Eye (tissue), 1 donor: ENCODE results near the gene PIK3C2G.
A peak's percentile ranks its signal among the peaks of the same experiment; 100 is the strongest.

ENCODE experiments used
- DNase-seq: peaks from one replicate; pipeline ENCODE4 v3.0.0-alpha.2; 2015

The PIK3C2G gene

DNA sequence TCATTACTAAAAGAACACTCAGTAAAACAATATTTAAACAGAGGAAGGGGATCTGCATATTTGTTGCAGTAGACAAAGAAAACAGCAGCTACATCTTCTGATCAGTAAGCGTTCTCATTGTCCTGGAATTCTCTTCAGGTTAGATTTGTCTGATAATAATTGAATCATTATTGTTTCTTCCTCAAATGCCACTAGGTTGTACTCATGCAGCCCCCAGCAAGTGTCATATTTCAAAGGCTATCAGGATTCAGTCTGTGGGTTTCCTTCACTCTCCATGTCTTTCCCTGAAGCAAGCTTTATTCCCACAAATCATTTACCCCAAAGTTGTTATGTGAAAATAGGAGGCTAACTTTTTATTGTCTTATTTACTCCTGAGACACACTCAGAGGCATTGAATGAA is 14.7 kb downstream of the PIK3C2G start:
- DNase-seq, result no peak

GRCh38 chr12:18277196-18277595 is 15.9 kb downstream of the PIK3C2G start:
- no peak for DNase-seq

GRCh38 chr12:18280728-18281127 is 19.4 kb downstream of the PIK3C2G start:
- DNase-seq, result no peak

DNA sequence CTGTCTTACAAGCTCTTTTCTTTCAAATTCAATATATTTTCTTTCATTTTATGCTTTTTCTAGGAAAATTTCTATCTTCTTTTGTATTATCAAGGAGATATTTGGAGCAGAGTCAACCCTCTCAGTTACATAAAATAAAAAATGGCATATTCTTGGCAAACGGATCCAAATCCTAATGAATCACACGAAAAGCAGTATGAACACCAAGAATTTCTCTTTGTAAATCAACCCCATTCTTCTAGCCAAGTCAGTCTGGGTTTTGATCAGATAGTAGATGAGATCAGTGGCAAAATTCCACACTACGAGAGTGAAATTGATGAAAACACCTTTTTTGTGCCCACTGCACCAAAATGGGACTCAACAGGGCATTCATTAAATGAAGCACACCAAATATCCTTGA is 20.6 kb downstream of the PIK3C2G start:
- DNase-seq, result no peak

- peak; percentile 35 for DNase-seq
Observed at GRCh38 chr12:18283831-18284230, 22.5 kb downstream of the PIK3C2G start.

- DNase-seq, result peak; percentile 53
Observed at GRCh38 chr12:18284386-18284785, 23.1 kb downstream of the PIK3C2G start.

- DNase-seq, result no peak
Observed at GRCh38 chr12:18285161-18285560, 23.8 kb downstream of the PIK3C2G start.

DNA sequence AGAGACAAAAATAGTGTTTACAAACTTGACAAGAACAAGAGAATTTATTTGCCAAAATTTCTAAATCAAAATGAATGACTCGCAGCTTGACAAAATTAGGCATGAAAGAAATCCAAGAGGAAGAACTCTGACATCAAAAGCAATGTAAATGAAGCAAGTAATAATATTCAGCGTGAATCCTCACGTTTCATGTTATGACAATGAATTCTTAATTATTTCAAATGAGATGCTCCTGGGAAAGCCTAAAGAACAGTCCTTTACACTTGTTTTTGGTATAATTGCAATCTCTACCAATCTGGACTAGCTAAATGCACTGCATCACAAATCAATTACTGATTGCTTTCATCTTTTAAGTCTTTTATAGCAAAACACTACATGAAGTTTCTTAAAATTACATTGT is 29.1 kb downstream of the PIK3C2G start:
- DNase-seq, result no peak

GRCh38 chr12:18294889-18295288 is 33.6 kb downstream of the PIK3C2G start:
- DNase-seq, result no peak

- no peak for DNase-seq
Observed at GRCh38 chr12:18296201-18296908, 35.0 kb downstream of the PIK3C2G start.

GRCh38 chr12:18296909-18297280 is 35.6 kb downstream of the PIK3C2G start:
- DNase-seq, result no peak

DNA sequence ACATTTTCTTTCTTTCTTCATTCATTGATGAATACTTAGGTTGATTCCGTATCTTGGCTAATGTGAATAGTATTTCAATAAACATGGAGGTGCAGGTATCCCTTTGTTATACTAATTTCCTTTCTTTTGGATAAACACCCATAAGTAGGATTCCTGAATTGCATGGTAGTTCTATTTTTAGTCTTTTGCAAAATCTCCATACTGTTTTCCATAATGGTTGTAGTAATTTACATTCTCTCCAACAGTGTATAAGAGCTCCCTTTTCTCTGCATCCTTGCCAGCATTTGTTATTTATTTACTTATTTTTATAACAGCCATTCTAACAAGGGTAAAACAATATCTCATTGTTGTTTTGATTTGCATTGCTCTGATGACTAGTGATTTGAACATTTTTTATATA is 36.6 kb downstream of the PIK3C2G start:
- DNase-seq, result no peak

GRCh38 chr12:18302809-18303430 is 41.6 kb downstream of the PIK3C2G start:
- DNase-seq, result no peak

- DNase-seq, result no peak
Observed at GRCh38 chr12:18304609-18305008, 43.3 kb downstream of the PIK3C2G start.

DNA sequence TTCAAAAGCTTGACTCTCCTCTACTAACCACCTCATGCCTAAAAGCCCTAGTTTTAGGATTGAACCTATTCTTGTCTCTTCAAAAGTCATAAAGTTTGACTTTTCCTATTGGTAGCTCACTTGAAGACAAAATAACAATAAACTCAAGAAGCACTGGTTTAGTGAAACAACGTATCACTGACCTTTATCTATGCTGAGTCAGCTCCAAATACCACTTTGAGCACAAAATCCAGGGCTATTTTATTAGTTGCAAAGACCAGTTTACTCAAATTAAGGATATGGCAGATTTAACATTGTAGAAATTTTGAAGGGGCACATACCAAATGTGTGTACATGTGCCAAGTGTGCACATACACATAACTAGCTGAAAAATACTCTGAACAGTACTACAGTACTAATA is 45.0 kb downstream of the PIK3C2G start:
- no peak for DNase-seq

DNA sequence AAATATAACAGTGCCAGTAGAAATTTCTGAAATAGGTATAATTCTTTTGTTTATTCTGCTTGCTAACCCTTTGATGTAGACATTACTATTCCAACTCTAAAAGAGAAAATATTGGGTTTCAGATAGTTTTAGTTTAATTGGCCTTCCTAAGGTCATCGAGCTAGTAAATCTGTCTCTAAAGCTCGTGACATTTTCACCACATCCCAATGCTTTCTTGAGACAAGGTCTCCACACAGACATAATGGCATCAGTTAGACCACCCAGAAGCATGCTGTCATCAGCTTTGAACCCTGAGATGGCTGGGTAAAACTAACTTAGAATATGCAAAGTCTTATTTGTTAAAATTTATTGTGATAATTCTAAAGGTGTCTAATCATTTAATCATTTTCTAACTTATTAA is 52.0 kb downstream of the PIK3C2G start:
- peak; percentile 15 for DNase-seq

GRCh38 chr12:18320036-18320617 is 58.8 kb downstream of the PIK3C2G start:
- peak; percentile 42 for DNase-seq

DNA sequence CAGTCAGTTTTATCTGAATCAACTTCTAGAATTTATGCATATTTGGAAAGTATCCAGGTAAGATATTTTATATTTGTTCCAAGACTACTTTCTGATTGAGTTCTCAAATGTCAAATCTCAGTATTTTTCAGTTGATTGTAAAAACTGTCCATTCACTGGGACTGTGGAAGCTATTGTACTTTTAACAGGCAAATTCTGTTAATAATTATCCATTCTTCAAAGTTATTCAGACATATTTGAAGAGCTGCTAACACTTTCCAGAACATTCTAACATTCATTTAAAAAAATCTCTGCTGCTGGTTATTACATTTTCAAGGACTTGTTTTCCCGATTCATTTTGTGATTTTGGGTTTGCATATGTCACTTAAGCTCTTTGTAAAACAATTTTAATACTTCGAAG is 59.7 kb downstream of the PIK3C2G start:
- no peak for DNase-seq

DNA sequence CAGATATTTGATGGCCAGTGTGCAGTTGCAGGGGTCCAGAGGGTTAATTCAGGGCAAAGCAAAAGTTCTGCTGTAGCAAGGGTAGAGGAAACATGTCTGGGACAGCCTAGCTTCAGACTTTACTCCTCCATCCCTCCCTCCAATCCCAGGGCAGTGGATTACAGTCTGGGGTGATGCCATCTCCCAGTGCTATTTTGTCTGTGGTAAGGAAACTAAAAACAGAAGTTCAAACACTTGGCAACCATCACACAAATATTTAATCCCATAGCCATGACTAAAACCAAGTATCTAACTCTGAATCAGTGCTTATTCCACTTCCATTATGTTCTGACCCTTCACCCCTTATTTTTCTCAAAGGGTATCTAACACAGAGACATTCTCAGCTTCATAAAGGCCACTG is 61.8 kb downstream of the PIK3C2G start:
- DNase-seq, result no peak

- no peak for DNase-seq
Observed at GRCh38 chr12:18327036-18327435, 65.7 kb downstream of the PIK3C2G start.

DNA sequence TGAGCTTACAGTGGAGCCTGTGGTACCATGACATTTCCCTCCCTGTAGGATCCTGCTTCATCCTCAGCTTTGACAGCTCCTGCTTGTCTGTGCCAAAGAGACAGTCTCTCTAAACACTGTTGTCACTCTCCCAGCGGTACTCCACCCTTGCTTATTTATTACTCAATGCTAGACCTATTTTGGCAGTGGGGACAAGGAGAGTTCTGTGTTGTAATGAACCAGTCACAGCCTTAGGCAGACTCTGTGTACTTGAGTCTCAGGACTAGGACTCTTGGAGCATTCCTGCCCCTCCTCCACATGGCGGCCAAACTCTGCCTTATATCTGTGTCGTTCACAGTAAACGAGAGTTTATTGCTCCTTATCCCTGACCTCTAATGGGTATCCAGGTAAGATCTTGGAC is 70.9 kb downstream of the PIK3C2G start:
- no peak for DNase-seq

GRCh38 chr12:18339633-18340032 is 78.3 kb downstream of the PIK3C2G start:
- no peak for DNase-seq

GRCh38 chr12:18340186-18340585 is 78.9 kb downstream of the PIK3C2G start:
- no peak for DNase-seq

- no peak for DNase-seq
Observed at GRCh38 chr12:18340786-18341185, 79.5 kb downstream of the PIK3C2G start.

- DNase-seq, result no peak
Observed at GRCh38 chr12:18343708-18344107, 82.4 kb downstream of the PIK3C2G start.
